ENCODE data around the gene GPR119. TPM values are rescaled to one million over a fixed set of nuclear protein-coding genes. Genes with fewer than 3 reads are reported as not detected.

The GPR119 gene
- polyA plus RNA-seq, 1 donor (not counting 4 experiments of a cell fraction or from before 2014, with no cell fraction given), result not detected

DNA sequence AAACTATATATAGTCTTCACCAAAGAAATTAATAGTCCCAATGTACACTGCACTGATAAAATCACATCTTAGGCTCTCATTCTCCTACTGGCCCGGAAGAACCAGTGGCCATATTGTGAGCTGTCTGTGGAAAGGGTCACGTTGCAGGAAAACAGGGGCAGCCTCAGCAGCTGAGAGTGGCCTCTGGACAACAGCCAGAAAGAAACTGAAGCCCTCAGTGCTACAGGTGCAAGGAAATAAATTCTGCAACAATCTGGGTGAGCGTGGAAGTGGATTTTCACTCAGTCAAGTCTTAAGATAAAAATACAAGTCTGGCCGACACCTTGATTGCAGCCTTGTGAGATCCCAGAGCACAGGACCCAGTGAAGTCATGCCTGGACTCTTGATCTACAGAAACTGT, 48.9 kb downstream of the GPR119 start:
- Histone ChIP-seq H4K20me1 (ENCODE audit: control insufficient read depth, extremely low read depth, insufficient read depth, low read length) (no peaks in the 10 kb centered on the region), H2AFZ (ENCODE audit: control insufficient read depth, low read length) (no peak overlapping the region)

More for the DNA sequence above, 48.9 kb downstream of the GPR119 start:
- no peaks in the 10 kb centered on the region for H3K36me3 ChIP-seq (ENCODE audit: control insufficient read depth in 2 of 2, extremely low read depth in 1 of 2, insufficient read depth in 2 of 2, low read length in 2 of 2)
- dilution Hi-C loops (cut with MboI; ENCODE audit: extremely low pct_ligation_motif_present, low sequenced_read_pairs), result no loop called here
- H3K27ac ChIP-seq (ENCODE audit: control insufficient read depth, insufficient read depth, low read length), result no peak overlapping the region
- H3K4me2 ChIP-seq (ENCODE audit: control insufficient read depth, extremely low read depth, insufficient read depth, low read depth, low read length), result no peak overlapping the region
- H3K9me3 ChIP-seq (ENCODE audit: control insufficient read depth, low read depth, low read length), result no peaks in the 10 kb centered on the region
- no peaks in the 10 kb centered on the region for H3K27me3 ChIP-seq (ENCODE audit: control insufficient read depth, extremely low read depth, insufficient read depth, low read length)
- no peak for DNase-seq (ENCODE audit: low read depth, low spot score)
- H3K4me1 ChIP-seq (ENCODE audit: control insufficient read depth, extremely low read depth, insufficient read depth, low read length), result peaks cover 3% of the 10 kb centered on the region
- no peaks in the 10 kb centered on the region for H3K9me1 ChIP-seq (ENCODE audit: control insufficient read depth, extremely low read depth, insufficient read depth, low read length)
- FAIRE-seq, result no peak
- TF ChIP-seq, protein P1, sequence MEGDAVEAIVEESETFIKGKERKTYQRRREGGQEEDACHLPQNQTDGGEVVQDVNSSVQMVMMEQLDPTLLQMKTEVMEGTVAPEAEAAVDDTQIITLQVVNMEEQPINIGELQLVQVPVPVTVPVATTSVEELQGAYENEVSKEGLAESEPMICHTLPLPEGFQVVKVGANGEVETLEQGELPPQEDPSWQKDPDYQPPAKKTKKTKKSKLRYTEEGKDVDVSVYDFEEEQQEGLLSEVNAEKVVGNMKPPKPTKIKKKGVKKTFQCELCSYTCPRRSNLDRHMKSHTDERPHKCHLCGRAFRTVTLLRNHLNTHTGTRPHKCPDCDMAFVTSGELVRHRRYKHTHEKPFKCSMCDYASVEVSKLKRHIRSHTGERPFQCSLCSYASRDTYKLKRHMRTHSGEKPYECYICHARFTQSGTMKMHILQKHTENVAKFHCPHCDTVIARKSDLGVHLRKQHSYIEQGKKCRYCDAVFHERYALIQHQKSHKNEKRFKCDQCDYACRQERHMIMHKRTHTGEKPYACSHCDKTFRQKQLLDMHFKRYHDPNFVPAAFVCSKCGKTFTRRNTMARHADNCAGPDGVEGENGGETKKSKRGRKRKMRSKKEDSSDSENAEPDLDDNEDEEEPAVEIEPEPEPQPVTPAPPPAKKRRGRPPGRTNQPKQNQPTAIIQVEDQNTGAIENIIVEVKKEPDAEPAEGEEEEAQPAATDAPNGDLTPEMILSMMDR (optimal IDR thresholded peaks at IDR 0.05 in 1 of 3, IDR thresholded peaks at IDR 0.05 in 1 of 3, conservative IDR thresholded peaks at IDR 0.05 in 1 of 3; ENCODE audit: extremely low read depth in 1 of 3, insufficient read depth in 2 of 3, low read length in 3 of 3), result no peak
- no peak for TF ChIP-seq EZH2 (IDR thresholded peaks at IDR 0.05; ENCODE audit: low read length)
- H3K9ac ChIP-seq (ENCODE audit: control insufficient read depth, extremely low read depth, insufficient read depth, low read length), result no peak overlapping the region
- H3K79me2 ChIP-seq (ENCODE audit: control insufficient read depth, insufficient read depth, low read length), result no peaks in the 10 kb centered on the region
- H3K4me3 ChIP-seq (ENCODE audit: control insufficient read depth in 2 of 3, extremely low read depth in 1 of 3, insufficient read depth in 2 of 3, low read depth in 1 of 3, low read length in 3 of 3), result no peak overlapping the region

Other genes with a start within 250 kb of the GPR119 start
- gene AIFM1, start 219.8 kb downstream of the GPR119 start, polyA plus RNA-seq, result 36.1 to 52.5 TPM (median 47.8 TPM) in 3 replicates
- gene RAB33A, start 213.7 kb downstream of the GPR119 start, polyA plus RNA-seq, result 0.09 TPM in 1 of 3 replicates, not detected in the others
- gene ZNF280C, start 116.8 kb downstream of the GPR119 start, polyA plus RNA-seq, result 3.2 to 4.7 TPM (median 3.9 TPM) in 3 replicates
- 9.7 to 19.4 TPM (median 13.6 TPM) in 3 replicates for gene SLC25A14, start 45.8 kb downstream of the GPR119 start, polyA plus RNA-seq
- 15.7 to 22.3 TPM (median 18.1 TPM) in 3 replicates for gene RBMX2, start 16.3 kb upstream of the GPR119 start, polyA plus RNA-seq

Data from keratinocyte (primary cell).